ENCODE measurements around the gene CXCR6. TPM values are rescaled to one million over a fixed set of nuclear protein-coding genes. Genes with fewer than 3 reads are reported as not detected.

CXCR6 gene
- total RNA-seq, 1 experiment from 2014 or later, result not detected

DNA sequence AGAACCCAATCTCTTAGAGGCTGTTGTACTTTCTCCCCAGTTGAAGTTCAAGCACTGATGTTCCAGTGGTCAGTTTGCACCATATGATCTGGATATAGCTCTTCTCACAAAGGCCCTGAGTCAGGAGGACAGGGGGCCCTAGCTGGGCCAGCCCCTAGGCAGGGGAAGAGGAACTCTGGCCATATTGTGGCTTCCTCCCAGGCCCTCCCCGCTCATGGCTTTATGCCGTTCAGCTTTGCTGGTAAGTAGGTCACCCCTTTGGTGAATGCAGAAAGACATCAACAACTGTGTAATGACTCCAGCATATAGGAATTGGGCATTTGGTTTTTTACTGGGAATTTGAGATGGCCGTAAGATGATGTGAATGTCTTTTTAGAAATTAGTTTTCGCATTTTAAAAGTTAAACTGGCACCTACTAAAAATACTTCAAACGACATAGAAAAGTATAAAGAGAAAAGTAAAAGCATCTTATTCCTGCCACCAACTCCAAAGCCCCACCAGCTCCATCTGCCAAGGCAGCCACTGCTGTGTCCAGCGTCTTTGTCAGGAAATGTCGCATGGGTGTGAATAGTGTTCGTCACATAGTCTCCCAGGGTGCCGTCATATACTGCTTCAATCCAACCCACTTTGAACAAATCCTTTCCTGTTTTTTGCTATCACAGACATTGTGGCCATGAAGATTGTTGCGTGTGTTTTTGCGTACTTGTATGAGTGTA lies 31.6 kb upstream of the CXCR6 start:
- Histone ChIP-seq H3K14ac (ENCODE audit: insufficient read depth, low read length) (no peak overlapping the region), H3K56ac (ENCODE audit: insufficient read length, low read depth, low read length) (no peak overlapping the region), H3K4me2 (ENCODE audit: insufficient read depth, insufficient read length, low read length) (no peak overlapping the region), H3K23ac (ENCODE audit: insufficient read length, low read depth, low read length) (no peak overlapping the region), H2AFZ (ENCODE audit: low read length) (no peak overlapping the region), H2BK15ac (ENCODE audit: low read depth, low read length) (no peak overlapping the region), H3K4ac (ENCODE audit: low read depth, low read length) (no peak overlapping the region), H4K5ac (ENCODE audit: insufficient read length, low read depth, low read length) (no peak overlapping the region), H3K23me2 (ENCODE audit: insufficient read length, low read depth, low read length, poor library complexity, severe bottlenecking) (no peaks in the 10 kb centered on the region), H2AK5ac (ENCODE audit: insufficient read length, low read length) (no peak overlapping the region), H3K79me2 (ENCODE audit: insufficient read depth, low read length) (no peaks in the 10 kb centered on the region), H4K20me1 (ENCODE audit: control insufficient read depth, insufficient read depth, insufficient read length) (no peaks in the 10 kb centered on the region), H3K4me1 (ENCODE audit: insufficient read depth, low read length) (no peaks in the 10 kb centered on the region; the same call in 1 of the 2 replicates), H2BK12ac (ENCODE audit: insufficient read length, low read depth, low read length) (no peak overlapping the region), H3K18ac (ENCODE audit: insufficient read length, low read depth, low read length) (no peak overlapping the region), H3K9ac (ENCODE audit: extremely low read depth, insufficient read length, low read length) (no peak overlapping the region), H3T11ph (ENCODE audit: low read length) (no peak overlapping the region), H2BK120ac (ENCODE audit: low read depth, low read length, poor library complexity, severe bottlenecking) (no peak overlapping the region), H4K8ac (replicated peaks; ENCODE audit: insufficient read length, low read depth, low read length) (no peak overlapping the region), H3K9me3 (ENCODE audit: control insufficient read depth, low read depth, low read length) (no peaks in the 10 kb centered on the region), H4K91ac (ENCODE audit: insufficient read length, low read depth, low read length) (no peak overlapping the region), H3K79me1 (ENCODE audit: insufficient read depth, low read depth, low read length, poor library complexity, severe bottlenecking) (no peaks in the 10 kb centered on the region), H3K27me3 (ENCODE audit: insufficient read depth, low read length) (no peaks in the 10 kb centered on the region), H3K27ac (ENCODE audit: insufficient read length, low read depth, low read length) (no peak overlapping the region), H2BK20ac (ENCODE audit: low read depth, low read length, poor library complexity, severe bottlenecking) (no peak overlapping the region), H2BK5ac (ENCODE audit: insufficient read length, low read length) (no peak overlapping the region)
- H3K27ac Mint-ChIP-seq, result no peak overlapping the region
- DNase-seq, result no peak
- peaks cover 35% of the 10 kb centered on the region for H3K27me3 Mint-ChIP-seq (ENCODE audit: low read depth)
- H3K4me1 Mint-ChIP-seq, result peaks cover 7 to 9% of the 10 kb centered on the region in 2 experiments
- H3K4me3 Mint-ChIP-seq, result no peak overlapping the region
- TF ChIP-seq, protein P1, sequence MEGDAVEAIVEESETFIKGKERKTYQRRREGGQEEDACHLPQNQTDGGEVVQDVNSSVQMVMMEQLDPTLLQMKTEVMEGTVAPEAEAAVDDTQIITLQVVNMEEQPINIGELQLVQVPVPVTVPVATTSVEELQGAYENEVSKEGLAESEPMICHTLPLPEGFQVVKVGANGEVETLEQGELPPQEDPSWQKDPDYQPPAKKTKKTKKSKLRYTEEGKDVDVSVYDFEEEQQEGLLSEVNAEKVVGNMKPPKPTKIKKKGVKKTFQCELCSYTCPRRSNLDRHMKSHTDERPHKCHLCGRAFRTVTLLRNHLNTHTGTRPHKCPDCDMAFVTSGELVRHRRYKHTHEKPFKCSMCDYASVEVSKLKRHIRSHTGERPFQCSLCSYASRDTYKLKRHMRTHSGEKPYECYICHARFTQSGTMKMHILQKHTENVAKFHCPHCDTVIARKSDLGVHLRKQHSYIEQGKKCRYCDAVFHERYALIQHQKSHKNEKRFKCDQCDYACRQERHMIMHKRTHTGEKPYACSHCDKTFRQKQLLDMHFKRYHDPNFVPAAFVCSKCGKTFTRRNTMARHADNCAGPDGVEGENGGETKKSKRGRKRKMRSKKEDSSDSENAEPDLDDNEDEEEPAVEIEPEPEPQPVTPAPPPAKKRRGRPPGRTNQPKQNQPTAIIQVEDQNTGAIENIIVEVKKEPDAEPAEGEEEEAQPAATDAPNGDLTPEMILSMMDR (conservative IDR thresholded peaks at IDR 0.05), result no peak
- H3K36me3 Mint-ChIP-seq (ENCODE audit: insufficient read depth in 1 of 3, low read depth in 3 of 3), result no peaks in the 10 kb centered on the region; a peak in 1 of 7 replicates
- WGBS (ENCODE audit: extremely low coverage, insufficient read length, low lambda C conversion rate), result no CpG with 5 or more reads among the region's 11 CpGs
- H3K9me3 Mint-ChIP-seq, result no peaks in the 10 kb centered on the region

All from H9 (cell line).